HL-60 (cell line): Measurements from ENCODE around the gene SCN5A.

ENCODE experiments used
- CTCF ChIP-seq: IDR thresholded peaks from one replicate; pipeline ENCODE4 v1.5.1; 2011; ENCODE audit warnings: low read length, control low read depth, inconsistent platforms; ENCODE audit not compliant: insufficient read depth
- GABPA ChIP-seq: IDR thresholded peaks from 2 replicates; pipeline ENCODE4 v1.6.1; 2012; ENCODE audit warnings: low read depth
- POLR2AphosphoS5 ChIP-seq: IDR thresholded peaks from 2 replicates; pipeline ENCODE4 v1.6.1; 2012; ENCODE audit warnings: low read depth
- REST ChIP-seq: IDR thresholded peaks from 2 replicates; pipeline ENCODE4 v1.6.1; 2012; ENCODE audit warnings: low read depth; ENCODE audit not compliant: insufficient replicate concordance

DNA sequence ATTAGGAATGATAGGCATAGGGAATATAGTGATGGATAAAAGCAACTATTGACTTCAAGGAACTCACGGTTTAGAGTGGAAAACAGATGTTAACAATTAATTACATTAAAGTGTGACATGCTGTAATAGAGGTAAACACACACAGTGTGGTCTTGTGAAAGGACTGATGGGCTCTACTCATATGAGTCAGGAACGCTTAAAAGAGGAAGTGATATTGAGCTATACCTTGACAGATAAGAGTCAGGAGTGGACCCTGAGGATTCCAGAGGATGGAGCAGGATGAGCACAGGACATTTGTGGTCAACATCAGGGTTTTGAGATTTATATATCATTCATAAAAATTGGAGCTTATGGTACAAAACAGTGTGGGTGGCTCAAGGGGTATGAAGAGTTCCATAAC is 142.4 kb downstream of the SCN5A start:
- TF ChIP-seq CTCF (no peak), POLR2AphosphoS5 (no peak), GABPA (no peak), REST (no peak)
